ENCODE data around the gene MLLT10. TPM values are rescaled to one million over a fixed set of nuclear protein-coding genes. Genes with fewer than 3 reads are reported as not detected.

Gene MLLT10
- total and polyA plus RNA-seq, 4 experiments from 2014 or later, result 5.2 to 73.4 (median 36.5) TPM

DNA sequence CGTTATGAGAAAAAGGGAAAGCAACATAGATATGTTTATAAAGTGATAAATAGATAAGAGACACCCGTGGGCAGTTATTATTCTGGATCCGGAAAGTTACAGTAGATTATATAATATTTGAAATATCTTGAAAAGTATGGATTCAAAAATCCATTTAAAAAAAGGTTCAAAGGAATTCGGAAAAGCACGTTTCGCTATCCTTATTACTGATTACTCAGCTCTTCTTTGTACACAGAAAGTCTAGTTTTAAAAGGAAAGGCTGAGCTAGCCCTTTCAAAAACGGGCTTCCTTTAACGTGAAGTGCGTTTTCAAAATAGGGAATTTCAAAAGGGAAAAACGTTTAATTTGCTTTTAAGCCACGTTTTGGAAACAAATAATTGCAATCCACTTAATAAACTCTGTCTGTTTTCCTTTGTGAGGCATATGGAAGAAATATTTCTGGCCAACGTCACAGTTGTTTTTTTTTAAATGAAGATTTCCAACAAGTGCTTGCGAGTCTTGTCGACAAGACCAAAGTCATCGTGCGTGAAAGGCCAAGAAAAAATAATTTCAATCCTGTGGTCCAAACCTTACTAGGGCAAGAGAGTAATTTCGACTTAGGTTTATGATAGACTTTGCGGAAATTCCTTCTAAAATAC is 6.3 kb upstream of the MLLT10 start:
- H3K27ac ChIP-seq (ENCODE audit: low read depth, low read length), result peak overlapping the region; percentile 63
- H3K36me3 ChIP-seq (ENCODE audit: insufficient read depth, low read length), result no peaks in the 10 kb centered on the region
- peak overlapping the region; percentile 81 to 88 (median 86) for H3K4me3 Mint-ChIP-seq
- peak overlapping the region in 6 of 7 donors; percentile 75 to 89 (median 84) for H3K27ac Mint-ChIP-seq
- no peaks in the 10 kb centered on the region for H3K27me3 ChIP-seq (ENCODE audit: insufficient read depth, low read length)
- peaks cover 0 to 2% (median 0%) of the 10 kb centered on the region in 8 donors for H3K9me3 Mint-ChIP-seq
- H3K27me3 Mint-ChIP-seq, result no peaks in the 10 kb centered on the region
- no peaks in the 10 kb centered on the region for H3K9me3 ChIP-seq (ENCODE audit: control insufficient read depth in 1 of 2, low read length in 2 of 2)
- peaks cover 24% of the 10 kb centered on the region for H3K4me1 ChIP-seq (ENCODE audit: insufficient read depth, low read length)
- CTCF ChIA-PET (ENCODE audit: partially characterized antibody), result interaction anchor here (1.1 to 1.5 kb wide), 2 partner anchors 32 to 476 kb away, joined by 3 read pairs; partner anchors contain the start of gene DNAJC1
- H3K4me3 ChIP-seq (ENCODE audit: low read length in 2 of 2), result peak overlapping the region; percentile 18 to 78
- POLR2A ChIA-PET (ENCODE audit: partially characterized antibody), result interaction anchor here (0.7 to 5.7 kb wide), 12 partner anchors 9 to 795 kb away, joined by 3 to 57 read pairs (median 5); partner anchors contain the start of genes COMMD3 and DNAJC1
- DNase-seq, result no peak
- peaks cover 0 to 7% of the 10 kb centered on the region in 2 donors for H3K36me3 Mint-ChIP-seq
- intact Hi-C loops (cut with micrococcal nuclease), result loop anchor here (10.0 kb wide), 2 partner anchors 727 to 1137 kb away; no protein-coding TSS in a partner anchor
- H3K4me1 Mint-ChIP-seq, result peaks cover 9 to 34% (median 23%) of the 10 kb centered on the region in 4 donors

DNA sequence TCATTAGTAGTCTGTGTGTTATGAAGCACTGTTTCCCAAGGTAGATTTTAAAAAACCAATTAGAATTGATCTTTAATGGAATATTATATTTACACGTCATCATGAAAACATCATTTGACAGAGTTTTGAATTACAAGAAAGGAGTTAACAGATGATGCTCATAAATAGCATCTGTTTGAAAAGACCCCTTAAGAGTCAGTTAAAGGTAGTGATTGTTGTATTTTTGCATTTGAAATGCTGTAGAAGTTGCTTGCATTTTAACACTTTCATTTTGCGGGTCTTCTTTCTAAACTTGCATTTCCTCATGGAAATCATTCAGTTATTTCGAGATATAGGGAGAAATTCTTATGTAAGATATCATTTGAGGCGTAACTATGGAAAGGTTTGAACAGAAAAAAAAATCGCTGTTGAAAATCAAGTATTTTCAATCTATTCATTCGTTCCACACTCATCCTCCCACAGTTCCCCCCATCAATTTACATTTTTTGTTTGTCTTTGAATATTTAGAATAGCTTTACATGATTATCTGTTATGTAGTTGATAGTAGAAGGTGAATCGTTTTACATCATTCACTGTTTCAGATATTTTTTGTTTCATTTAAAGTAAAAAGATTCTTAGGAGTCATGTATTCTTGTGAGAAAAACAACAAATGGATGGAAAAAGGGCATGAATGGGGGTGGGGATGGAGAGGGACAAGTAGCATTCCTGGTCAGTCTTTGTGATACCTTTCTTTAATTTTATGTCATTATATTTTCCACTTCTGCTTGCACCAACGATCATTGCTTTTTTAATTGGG is 5.6 kb upstream of the MLLT10 start:
- POLR2A ChIA-PET (ENCODE audit: partially characterized antibody), result interaction anchor here (1.4 to 5.7 kb wide), 4 partner anchors 13 to 726 kb away, joined by 3 to 57 read pairs (median 16); no protein-coding TSS in a partner anchor
- Histone ChIP-seq H3K4me3 (ENCODE audit: low read length in 2 of 2) (no peak overlapping the region), H3K9me3 (ENCODE audit: control insufficient read depth in 1 of 2, low read length in 2 of 2) (no peaks in the 10 kb centered on the region), H3K27me3 (ENCODE audit: insufficient read depth, low read length) (no peaks in the 10 kb centered on the region), H3K27ac (ENCODE audit: low read depth, low read length) (no peak overlapping the region), H3K36me3 (ENCODE audit: insufficient read depth, low read length) (no peaks in the 10 kb centered on the region), H3K4me1 (ENCODE audit: insufficient read depth, low read length) (peaks cover 31% of the 10 kb centered on the region)
- H3K4me1 Mint-ChIP-seq, result peaks cover 12 to 41% (median 30%) of the 10 kb centered on the region in 4 donors
- intact Hi-C loops (cut with micrococcal nuclease), result loop anchor here (10.0 kb wide), 2 partner anchors 726 to 1136 kb away; no protein-coding TSS in a partner anchor
- H3K27ac Mint-ChIP-seq, result peak overlapping the region in 4 of 7 donors; percentile 46 to 84 (median 49)
- H3K36me3 Mint-ChIP-seq, result peaks cover 0 to 9% of the 10 kb centered on the region in 2 donors
- H3K27me3 Mint-ChIP-seq, result no peaks in the 10 kb centered on the region
- peaks cover 0 to 2% (median 0%) of the 10 kb centered on the region in 8 donors for H3K9me3 Mint-ChIP-seq
- DNase-seq, result no peak
- CTCF ChIA-PET (ENCODE audit: partially characterized antibody), result no interaction called here
- peak overlapping the region in 5 of 8 donors; percentile 45 to 88 (median 86) for H3K4me3 Mint-ChIP-seq

DNA sequence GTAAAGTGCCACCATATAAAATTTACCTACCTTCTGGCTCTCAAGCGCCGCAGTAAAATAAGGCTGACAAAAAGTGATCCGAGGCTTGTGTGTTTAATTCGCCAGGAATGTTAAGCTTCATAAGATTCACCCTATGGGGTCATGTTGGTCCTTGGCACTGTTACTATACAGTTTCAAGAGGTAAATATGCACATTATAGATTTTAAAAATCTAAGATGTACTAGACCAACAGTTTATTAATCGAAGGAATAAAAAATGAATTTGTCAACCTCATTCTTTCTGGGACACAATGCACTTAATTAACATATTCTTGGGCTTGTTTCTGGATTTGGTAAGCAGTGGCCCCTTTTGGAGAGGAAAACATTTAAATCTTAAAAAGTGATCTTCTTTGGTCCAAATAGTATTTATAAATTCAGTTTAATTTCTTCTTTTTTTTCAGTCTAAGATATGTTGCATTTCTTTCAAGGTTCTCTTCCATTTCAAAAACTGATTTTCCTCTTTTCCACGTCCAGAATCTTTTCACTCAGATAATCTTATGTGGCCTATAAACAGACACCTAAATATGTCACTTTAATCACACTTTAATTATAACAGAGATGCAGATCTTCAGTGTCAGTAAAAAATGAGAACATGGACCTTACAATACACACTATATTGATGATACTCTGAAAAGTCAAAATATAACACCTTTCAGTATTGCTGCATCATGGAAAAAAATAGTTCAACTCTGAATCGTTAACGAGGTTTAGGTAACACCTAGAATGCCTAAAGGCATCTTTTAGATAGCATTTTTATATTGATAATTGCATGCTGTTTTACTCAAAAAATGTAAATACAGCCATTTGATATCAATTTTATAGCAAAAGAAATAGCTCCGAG is 4.8 kb upstream of the MLLT10 start:
- Histone ChIP-seq H3K9me3 (ENCODE audit: control insufficient read depth in 1 of 2, low read length in 2 of 2) (no peaks in the 10 kb centered on the region), H3K4me3 (ENCODE audit: low read length in 2 of 2) (no peak overlapping the region), H3K27me3 (ENCODE audit: insufficient read depth, low read length) (no peaks in the 10 kb centered on the region), H3K4me1 (ENCODE audit: insufficient read depth, low read length) (peaks cover 31% of the 10 kb centered on the region), H3K27ac (ENCODE audit: low read depth, low read length) (no peak overlapping the region), H3K36me3 (ENCODE audit: insufficient read depth, low read length) (no peaks in the 10 kb centered on the region)
- H3K4me3 Mint-ChIP-seq, result peak overlapping the region in 1 of 8 donors; percentile 44
- peaks cover 12 to 45% (median 32%) of the 10 kb centered on the region in 4 donors for H3K4me1 Mint-ChIP-seq
- H3K36me3 Mint-ChIP-seq, result peaks cover 0 to 10% of the 10 kb centered on the region in 2 donors
- ChIA-PET POLR2A (ENCODE audit: partially characterized antibody) (interaction anchor here (1.7 to 5.7 kb wide), 2 partner anchors 9 to 33 kb away, joined by 8 to 57 read pairs; no protein-coding TSS in a partner anchor), CTCF (ENCODE audit: partially characterized antibody) (no interaction called here)
- intact Hi-C loops (cut with micrococcal nuclease), result loop anchor here (10.0 kb wide), 2 partner anchors 726 to 1136 kb away; no protein-coding TSS in a partner anchor
- H3K9me3 Mint-ChIP-seq, result peaks cover 0 to 2% (median 0%) of the 10 kb centered on the region in 8 donors
- no peaks in the 10 kb centered on the region for H3K27me3 Mint-ChIP-seq
- H3K27ac Mint-ChIP-seq, result peak overlapping the region in 3 of 7 donors; percentile 15 to 84 (median 19)
- no peak for DNase-seq

DNA sequence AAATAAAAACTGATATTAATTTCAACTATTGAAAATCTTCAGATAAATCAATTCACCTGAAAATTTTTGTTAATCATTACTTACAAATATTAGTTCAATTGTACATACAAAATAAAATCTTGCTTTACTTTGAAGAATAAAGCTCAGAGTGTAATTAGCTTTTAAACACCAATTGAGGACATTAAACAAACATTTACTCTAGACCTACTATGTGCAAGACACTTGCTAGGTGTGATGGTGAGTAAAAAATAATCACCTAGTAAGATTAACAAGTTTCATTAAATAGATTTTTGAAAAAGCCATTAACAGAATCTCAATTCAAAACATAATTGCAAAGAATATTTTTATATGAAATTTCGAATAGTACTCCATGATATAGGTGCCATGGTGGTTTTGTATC is 3.9 kb upstream of the MLLT10 start:
- Mint-ChIP-seq H3K36me3 (peaks cover 0 to 12% of the 10 kb centered on the region in 2 donors), H3K9me3 (peaks cover 0 to 2% (median 0%) of the 10 kb centered on the region in 8 donors), H3K27ac (no peak overlapping the region), H3K4me1 (peaks cover 10 to 45% (median 28%) of the 10 kb centered on the region in 4 donors), H3K27me3 (no peaks in the 10 kb centered on the region), H3K4me3 (no peak overlapping the region)
- intact Hi-C loops (cut with micrococcal nuclease), result loop anchor here (5.0 kb wide), 1 partner anchor 1907 kb away; the partner anchor contains the start of gene OTUD1
- Histone ChIP-seq H3K27ac (ENCODE audit: low read depth, low read length) (no peak overlapping the region), H3K9me3 (ENCODE audit: control insufficient read depth in 1 of 2, low read length in 2 of 2) (no peaks in the 10 kb centered on the region), H3K36me3 (ENCODE audit: insufficient read depth, low read length) (no peaks in the 10 kb centered on the region), H3K4me3 (ENCODE audit: low read length in 2 of 2) (no peak overlapping the region), H3K4me1 (ENCODE audit: insufficient read depth, low read length) (peaks cover 26% of the 10 kb centered on the region), H3K27me3 (ENCODE audit: insufficient read depth, low read length) (no peaks in the 10 kb centered on the region)
- DNase-seq, result no peak
- POLR2A ChIA-PET (ENCODE audit: partially characterized antibody), result interaction anchor here (1.7 kb wide), 1 partner anchor 10 kb away, joined by 8 read pairs; no protein-coding TSS in a partner anchor
- CTCF ChIA-PET (ENCODE audit: partially characterized antibody), result no interaction called here

DNA sequence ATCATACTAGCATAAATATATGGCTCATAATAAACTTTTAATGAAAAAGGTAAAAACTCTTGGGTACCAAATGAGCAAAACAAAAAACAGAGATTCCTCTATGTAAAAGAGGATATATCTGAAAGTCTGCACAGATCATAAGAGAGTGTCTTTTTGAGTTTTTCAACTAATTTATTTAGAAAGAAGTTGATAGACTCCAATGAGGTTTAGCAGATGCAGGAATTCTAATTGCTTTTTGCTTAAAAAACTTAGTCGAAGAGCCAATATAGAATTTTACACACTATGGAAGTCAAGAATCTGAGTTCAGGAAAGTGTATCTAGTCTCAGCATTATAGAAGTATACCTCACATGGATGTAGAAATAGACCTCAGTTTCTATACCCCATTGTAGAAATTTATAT is 3.4 kb upstream of the MLLT10 start:
- Mint-ChIP-seq H3K27ac (peak overlapping the region in 1 of 7 donors; percentile 9), H3K4me3 (no peak overlapping the region), H3K36me3 (peaks cover 0 to 14% of the 10 kb centered on the region in 2 donors), H3K27me3 (no peaks in the 10 kb centered on the region), H3K4me1 (peaks cover 9 to 45% (median 27%) of the 10 kb centered on the region in 4 donors), H3K9me3 (peaks cover 0 to 2% (median 0%) of the 10 kb centered on the region in 8 donors)
- POLR2A ChIA-PET (ENCODE audit: partially characterized antibody), result interaction anchor here (1.7 kb wide), 1 partner anchor 11 kb away, joined by 8 read pairs; no protein-coding TSS in a partner anchor
- Histone ChIP-seq H3K4me3 (ENCODE audit: low read length in 2 of 2) (no peak overlapping the region), H3K36me3 (ENCODE audit: insufficient read depth, low read length) (no peaks in the 10 kb centered on the region), H3K27ac (ENCODE audit: low read depth, low read length) (no peak overlapping the region), H3K9me3 (ENCODE audit: control insufficient read depth in 1 of 2, low read length in 2 of 2) (no peaks in the 10 kb centered on the region), H3K27me3 (ENCODE audit: insufficient read depth, low read length) (no peaks in the 10 kb centered on the region), H3K4me1 (ENCODE audit: insufficient read depth, low read length) (peaks cover 26% of the 10 kb centered on the region)
- CTCF ChIA-PET (ENCODE audit: partially characterized antibody), result no interaction called here
- intact Hi-C loops (cut with micrococcal nuclease), result loop anchor here (5.0 kb wide), 1 partner anchor 1907 kb away; the partner anchor contains the start of gene OTUD1
- DNase-seq, result no peak

DNA sequence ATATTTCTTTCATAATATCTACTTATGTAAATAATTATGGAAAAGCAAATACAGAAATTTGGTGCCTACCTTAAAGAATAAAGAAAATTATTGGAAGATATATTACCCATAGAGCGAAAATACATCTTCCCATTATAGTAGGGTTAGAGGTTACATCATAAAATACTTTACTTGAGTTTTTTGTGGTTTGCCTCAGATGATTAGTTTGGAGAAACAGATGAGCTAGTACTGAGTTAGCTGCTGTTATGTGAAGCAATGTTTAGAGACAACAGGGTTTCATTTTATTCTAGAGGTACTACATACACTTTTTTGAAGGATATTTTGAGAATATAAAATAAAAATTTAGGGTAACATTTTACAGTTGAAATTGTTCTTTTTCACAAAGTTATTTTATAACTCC is 2.9 kb upstream of the MLLT10 start:
- peaks cover 0 to 2% (median 0%) of the 10 kb centered on the region in 8 donors for H3K9me3 Mint-ChIP-seq
- Histone ChIP-seq H3K4me1 (ENCODE audit: insufficient read depth, low read length) (peaks cover 30% of the 10 kb centered on the region), H3K27me3 (ENCODE audit: insufficient read depth, low read length) (no peaks in the 10 kb centered on the region), H3K36me3 (ENCODE audit: insufficient read depth, low read length) (no peaks in the 10 kb centered on the region), H3K9me3 (ENCODE audit: control insufficient read depth in 1 of 2, low read length in 2 of 2) (no peaks in the 10 kb centered on the region), H3K4me3 (ENCODE audit: low read length in 2 of 2) (no peak overlapping the region), H3K27ac (ENCODE audit: low read depth, low read length) (no peak overlapping the region)
- H3K27me3 Mint-ChIP-seq, result no peaks in the 10 kb centered on the region
- no peak overlapping the region for H3K4me3 Mint-ChIP-seq
- POLR2A ChIA-PET (ENCODE audit: partially characterized antibody), result interaction anchor here (1.7 kb wide), 1 partner anchor 11 kb away, joined by 8 read pairs; no protein-coding TSS in a partner anchor
- CTCF ChIA-PET (ENCODE audit: partially characterized antibody), result no interaction called here
- DNase-seq, result no peak
- H3K27ac Mint-ChIP-seq, result no peak overlapping the region
- H3K36me3 Mint-ChIP-seq, result peaks cover 0 to 14% of the 10 kb centered on the region in 2 donors
- H3K4me1 Mint-ChIP-seq, result peaks cover 10 to 49% (median 27%) of the 10 kb centered on the region in 4 donors
- intact Hi-C loops (cut with micrococcal nuclease), result loop anchor here (5.0 kb wide), 1 partner anchor 1906 kb away; the partner anchor contains the start of gene OTUD1
